ENCODE data around the gene CPZ.

The CPZ gene

DNA sequence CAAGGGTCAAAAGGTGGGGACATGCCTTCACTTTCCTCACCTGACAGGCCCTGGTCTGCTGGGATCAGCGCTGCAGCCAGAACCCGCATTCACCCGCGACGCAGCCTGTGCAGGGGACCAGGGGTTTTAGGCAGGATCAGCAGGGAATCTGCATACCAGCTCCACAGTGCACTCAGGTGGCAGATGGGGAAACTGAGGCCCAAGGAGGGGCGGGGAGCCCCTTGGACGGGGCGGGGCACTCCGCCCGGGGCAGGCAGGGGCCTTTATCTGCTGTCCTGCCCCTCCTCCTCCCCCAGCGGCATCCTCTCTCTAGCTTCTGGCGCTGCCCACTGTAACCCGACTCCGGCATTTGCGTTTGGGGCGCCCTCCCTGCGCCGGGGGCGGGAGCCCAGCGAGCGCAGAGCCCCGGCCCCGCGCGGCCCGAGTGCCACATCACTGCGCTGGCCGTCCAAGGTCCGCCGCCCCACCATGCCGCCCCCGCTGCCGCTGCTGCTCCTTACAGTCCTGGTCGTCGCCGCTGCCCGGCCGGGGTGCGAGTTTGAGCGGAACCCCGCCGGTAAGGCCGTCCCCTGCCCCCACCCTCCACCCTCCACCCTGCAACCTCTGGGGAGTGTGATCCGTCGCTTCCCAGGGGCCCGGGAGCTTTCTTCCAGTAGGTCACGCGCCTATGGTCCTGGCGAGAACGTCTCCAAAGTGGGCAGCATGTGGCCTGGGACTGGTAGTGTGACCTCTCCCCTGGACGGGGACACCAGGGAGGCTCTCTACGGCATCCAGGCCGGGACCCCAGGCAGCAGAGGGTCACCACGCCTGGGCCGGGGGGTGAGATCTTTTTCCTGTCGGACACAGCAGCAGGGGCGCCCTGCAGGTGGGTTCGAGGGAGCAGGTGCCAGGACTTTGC, at the start of gene CPZ:
TSS of gene CPZ (plus strand) at position 400 of the 898 bp plus-strand sequence. CDS start at position 469, 69 bp downstream.
- peak; percentile 44 for DNase-seq (ENCODE audit: low spot score)

DNA sequence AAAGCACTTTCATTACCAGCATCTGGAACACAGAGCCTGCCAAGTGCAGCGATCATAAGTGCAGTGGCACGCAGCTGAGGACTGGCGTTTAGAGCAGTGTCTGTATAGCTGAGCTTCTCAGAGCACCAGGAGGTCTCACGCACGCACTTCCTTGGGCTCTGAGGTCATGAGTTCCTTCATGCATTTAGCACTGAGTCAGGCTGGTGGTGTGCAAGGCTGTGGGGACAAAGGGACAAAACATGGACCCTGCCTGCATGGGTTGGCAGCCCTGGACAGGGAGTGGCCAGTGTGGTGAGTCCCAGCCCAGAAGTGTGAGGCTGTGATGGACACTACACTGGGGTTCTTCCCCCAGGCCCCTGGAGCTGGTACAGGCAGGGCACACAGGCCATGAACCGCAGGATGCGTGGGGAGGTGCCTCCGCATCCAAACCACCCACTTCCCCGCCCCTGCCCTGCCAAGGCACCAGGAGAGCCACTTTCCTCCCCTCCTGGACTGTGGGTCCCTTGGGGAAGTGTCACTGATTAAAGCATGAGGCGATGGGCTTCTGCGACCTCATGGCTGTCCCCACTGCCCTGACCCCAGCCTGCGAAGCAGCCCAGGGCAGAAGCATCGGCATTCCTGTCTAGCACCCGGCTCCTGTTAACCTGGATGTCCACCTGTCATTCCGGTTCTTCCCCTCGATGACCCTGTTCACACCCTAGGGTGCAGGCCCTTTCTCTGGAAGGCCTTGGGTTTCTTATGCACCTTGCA, 49.6 kb upstream of the CPZ start:
- peak; percentile 67 for DNase-seq (ENCODE audit: low spot score)

DNA sequence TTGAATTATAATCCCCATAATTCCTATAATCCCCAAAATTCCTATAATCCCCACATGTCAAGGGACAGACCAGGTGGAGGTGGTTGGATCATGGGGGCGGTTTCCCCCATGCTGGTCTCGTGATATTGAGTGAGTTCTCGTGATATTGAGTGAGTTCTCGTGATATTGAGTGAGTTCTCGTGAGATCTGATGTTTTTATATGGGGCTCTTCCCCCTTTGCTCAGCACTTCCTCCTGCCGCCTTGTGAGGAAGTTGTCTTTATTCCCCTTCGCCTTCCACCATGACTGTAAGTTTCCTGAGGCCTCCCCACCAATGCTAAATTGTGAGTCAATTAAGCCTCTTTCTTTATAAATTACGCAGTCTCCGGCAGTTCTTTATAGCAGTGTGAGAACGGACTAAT, 48.9 kb upstream of the CPZ start:
- no peak for DNase-seq (ENCODE audit: low spot score)

DNA sequence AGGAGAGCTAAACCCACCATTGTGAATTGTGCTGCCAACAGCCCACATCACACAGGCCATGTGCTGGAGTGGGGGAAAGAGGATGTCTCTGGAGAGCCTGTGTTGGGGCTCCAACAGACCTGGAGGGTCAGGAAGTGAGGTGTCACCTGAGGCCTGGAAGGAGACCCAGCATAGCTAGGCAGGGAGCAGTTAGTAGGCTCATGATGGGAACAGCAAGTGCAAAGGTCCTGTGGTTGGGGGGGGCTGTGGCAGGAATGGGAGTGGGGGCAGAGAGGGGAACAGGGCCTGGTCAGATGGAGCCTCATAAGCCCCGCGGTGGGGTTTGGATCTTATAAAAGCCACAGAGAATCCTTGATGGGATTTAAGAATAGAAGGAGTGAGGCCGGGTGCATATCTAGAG, 48.3 kb upstream of the CPZ start:
- DNase-seq (ENCODE audit: low spot score) = no peak

DNA sequence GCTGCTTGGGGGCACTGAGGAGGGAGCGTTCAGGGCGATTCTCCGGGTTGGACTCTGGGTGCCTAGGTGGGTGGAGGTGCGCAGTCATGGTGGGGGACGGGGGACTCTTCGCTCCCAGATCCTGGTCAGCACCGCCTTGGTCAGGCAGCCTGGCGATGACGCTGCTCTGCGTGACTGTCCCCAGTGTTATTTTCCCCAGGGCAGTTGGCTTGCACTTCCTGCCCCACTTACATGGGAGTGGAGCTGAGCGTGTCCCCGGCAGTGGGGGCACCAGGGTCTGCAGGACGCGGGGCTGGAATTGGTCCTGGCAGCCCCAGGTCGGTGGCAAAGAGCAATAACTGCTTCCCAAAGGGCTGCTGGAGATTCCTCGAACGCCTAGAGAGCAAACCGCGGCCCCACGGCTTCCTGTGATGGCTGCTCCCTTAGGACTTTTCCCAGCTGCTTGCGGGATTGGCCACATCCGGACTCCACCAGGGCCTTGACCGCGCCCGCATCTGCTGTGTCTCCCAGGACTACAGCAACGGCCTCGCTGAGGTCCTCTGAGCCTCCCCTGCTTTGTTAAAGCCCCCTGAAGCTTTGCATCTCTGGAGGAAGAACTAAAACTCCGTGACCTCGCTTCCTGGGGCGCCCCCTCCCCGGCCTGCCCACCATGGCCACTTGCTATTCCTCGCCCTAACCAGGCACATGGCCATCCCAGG, 47.7 kb upstream of the CPZ start:
- peak; percentile 71 for DNase-seq (ENCODE audit: low spot score)

DNA sequence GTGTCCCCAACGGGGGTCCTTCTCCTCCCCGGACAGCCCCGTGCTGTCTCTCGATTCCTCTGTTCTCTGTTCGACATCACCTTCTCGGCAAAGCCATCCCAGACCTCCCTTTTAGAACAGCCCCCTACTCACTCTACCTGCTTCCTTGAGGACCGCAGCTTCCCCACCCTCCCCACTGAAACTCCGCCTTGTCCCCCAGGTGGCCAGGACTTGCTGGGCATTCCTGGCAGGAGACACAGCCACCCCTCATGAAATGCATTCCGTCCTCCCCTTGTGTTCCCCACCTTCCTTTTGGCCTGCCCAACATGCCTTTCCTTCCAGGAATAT, 47.2 kb upstream of the CPZ start:
- no peak for DNase-seq (ENCODE audit: low spot score)

DNA sequence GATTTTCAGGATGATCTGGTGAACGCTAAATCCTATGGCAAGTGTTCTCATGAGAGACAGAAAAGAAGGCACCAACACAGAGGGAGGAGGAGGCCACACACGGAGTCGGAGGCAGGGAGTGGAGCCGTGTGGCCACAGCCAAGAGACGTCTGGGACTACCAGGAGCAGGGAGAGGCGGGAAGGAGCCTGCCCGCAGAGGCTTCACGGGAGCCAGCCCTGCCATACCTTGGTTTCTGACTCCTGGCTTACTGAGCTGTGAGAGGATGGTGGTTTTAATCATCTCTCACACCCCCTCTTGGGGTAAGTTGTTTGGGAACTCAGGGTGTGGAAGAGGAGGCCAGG, 45.8 kb upstream of the CPZ start:
- DNase-seq (ENCODE audit: low spot score) = no peak

DNA sequence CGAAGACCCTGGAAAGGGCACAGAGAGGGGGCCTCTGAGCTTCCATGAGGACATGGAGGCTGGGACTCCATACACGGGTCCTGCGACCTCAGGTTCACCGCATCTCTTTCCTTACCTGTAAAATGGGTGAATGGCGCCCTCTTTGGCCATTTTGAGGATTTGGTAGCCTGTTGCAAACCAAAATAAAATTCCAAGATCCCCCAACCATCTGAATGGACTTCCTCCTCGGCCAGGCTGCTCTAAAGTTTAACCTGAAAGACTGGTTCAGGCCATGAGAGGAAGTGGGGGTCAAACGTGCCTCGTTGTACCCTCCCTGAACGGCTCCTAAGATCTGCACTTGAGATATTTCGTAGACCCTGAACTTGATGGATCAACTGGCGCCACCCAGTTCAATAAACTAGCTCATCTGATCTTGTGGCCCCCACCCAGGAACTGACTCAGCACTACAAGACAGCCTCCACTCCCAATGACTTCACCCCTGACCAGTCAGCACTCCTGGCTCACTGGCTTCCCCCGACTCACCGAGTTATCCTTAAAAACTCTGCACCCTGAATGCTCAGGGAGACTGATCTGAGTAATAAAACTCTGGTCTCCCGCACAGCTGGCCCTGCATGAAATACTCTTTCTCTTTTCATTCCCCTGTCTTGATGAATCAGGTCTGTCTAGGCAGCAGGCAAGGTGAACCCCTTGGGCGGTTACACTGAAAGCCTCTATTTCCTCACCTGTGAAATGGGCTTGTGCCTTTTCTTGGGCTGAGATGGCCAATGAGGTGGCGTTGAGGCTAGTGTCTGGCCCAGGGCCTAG, 45.3 kb upstream of the CPZ start:
- DNase-seq (ENCODE audit: low spot score) = peak; percentile 39

DNA sequence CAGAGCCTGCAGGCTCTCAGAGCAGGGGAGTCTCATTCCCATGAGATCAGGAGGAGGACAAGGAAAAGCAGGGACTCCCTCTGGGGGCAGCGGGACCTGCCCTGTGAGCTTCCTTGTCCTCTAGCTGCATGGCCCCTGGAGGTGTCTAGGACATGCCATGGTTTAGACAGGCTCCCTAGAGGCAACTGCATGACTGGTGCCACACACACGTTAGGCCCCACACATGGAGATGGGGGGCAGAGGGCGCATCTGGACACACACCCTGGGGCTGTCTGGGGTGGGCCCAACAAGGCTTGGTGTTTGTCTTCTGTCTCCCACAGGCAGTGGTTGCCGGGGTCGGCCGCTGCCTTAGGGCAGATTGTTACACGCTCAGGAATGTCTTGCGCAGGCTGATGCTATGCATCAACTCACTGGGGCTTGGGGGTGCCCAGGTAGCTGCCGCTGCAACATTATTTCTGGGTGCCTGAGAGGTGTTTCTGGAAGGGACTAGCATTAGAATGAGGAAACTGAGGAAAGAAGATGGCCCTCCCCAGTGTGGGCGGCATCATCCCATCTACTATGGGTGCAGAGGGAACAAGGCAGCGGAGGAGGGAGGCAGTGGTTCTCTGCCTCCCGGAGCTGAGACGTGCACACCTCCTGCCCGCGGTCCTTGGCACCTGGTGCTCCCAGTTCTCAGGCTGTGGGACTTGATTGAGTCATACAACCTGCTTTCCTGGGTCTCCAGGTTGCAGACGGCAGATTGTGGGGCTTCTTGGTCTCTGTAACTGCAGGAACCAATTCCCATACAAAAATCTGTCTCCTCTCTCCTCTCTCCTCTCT, 44.4 kb upstream of the CPZ start:
- DNase-seq (ENCODE audit: low spot score) = no peak

DNA sequence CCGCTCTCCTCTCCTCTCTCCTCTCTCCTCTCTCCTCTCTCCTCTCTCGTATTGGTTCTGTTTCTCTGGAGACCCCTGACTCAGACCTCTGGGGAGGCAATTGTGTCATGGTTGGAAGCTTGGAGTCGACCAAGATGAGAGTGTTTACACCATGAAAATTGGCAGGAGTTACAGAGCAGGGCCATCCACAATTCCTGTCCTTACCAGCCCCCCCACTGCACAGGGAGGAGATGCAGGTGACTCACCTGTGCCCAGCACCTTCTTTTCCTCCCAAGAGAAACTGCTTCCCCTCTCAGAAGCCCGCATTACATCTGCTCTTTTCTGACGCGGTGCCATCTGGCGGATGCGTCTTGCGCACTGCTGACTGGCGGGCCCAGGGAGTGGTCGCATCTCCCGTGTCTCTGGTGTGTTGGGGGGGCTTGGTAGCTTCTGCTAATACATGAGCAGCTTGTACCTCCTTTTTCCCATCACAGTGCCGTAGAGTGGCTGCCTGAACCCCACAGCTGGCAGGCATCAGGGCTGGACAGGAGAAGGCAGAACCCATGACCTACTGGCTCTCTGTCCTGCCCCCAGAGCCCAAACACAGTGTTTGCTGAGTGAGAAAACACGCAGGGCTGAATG, 43.7 kb upstream of the CPZ start:
- no peak for DNase-seq (ENCODE audit: low spot score)

DNA sequence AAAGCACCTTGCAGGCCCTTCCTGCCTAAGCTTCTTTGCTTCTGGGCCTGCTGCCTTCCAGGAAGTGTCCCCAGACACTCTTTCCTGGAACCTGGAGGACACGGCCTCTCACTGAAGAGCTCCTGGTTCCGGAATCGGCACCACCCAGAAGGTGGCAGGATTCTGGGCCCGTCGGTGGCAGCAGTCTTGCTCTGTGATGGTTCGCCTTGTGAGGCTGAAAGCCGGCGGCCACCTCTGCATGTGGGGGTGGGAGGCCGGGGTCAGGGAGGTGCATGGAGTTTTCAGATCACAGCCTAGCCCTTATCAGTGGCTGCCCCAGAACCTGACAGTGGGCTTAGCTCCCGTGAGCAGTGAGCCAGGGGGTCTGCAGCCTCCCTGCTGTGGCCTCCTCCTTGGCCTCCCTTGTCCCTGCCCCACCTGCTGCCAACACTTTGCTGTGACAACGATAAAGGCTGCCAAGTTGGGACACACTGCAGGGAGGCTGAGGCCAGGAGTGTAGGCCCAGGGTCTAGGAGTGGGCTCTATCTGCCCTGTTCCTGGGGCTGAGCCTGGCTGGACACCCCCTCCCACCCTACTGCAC, 43.1 kb upstream of the CPZ start:
- DNase-seq (ENCODE audit: low spot score) = no peak

DNA sequence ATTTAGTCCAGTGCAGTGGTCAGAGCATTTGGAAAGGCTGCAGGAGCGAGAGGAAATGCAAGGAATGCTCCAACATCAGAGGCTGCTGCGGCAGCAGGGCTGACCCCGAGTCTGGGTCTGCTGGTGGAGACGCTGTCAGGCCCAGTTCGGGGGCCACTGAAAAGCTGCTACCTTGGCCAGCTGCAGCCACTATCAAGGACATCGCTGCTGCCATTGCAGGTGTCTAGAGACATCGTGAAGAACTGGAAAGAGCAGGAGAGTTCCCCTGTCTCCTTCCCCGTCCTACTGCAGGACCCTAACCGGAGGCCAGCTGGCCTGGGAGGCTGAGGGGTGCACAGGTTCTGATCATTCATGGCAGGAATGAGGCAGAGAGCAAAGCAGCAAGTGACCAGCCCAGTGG, 41.9 kb upstream of the CPZ start:
- no peak for DNase-seq (ENCODE audit: low spot score)

DNA sequence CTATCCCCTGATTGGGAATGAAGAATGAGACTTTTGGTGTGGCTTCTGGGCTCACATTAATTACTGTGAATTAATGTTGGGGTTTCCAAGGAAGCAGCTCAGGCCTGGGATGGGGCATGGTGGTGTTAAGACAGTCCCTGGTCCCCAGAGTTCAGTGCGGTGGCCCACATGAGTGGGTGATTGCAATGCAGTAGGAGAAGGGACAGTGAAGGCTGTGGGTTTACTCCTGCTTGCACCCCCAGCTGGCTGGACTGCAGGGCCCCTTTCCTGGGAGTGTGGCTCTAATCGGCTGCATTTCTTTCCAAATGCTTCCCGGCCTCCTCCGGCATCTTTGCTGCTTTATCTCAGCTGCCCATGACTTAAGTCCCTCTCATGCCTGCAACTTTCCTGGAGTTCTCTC, 40.5 kb upstream of the CPZ start:
- no peak for DNase-seq (ENCODE audit: low spot score)

DNA sequence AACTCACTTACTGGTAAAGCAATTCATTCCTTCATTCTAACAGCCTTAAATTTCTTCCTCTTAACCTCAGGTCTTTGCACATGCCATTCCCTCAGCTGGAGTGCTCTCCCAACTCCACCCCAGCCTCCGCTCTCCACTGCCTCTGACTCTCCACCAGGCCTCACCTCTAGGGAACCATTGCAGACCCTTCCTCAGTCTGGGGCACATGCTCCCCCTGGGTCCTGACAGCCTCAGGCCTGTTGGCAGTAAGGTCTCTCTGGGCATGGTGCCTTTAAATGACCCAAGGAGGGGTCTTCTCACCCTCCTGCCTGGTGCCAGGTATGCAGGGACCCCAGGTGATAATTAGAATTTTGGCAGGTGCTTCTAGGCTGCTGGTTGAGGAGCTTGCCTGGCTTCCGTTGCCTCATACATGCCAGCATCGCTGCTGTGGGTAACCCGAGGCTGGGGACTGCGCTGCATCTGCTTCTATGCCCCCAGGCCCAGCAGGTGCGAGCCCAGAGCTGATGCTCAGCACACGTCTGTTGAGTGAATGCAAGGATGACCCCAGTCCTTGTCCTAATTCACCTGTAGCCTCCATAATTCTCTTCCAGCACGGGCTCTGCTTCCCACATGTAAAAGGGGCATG, 39.9 kb upstream of the CPZ start:
- no peak for DNase-seq (ENCODE audit: low spot score)

DNA sequence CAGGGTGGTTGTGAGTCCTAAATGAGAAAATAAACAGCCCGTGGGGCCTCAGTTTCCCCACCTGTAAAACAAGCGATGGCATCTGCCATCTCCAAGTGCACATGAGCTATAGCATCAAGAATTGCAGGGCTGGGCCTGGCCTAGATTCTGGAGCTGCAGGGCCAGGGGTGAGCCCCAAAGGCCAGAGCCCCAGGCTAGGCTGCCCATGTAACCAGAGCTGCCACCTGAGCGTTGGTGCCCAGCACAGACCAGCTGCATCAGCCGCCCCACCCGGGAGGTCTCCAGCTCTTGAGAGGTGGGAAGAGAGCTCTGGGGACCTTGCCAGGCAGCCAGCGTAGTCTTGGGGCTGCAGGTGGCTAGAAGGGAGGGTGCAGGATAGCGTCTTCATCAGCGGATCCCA, 39.3 kb upstream of the CPZ start:
- no peak for DNase-seq (ENCODE audit: low spot score)

DNA sequence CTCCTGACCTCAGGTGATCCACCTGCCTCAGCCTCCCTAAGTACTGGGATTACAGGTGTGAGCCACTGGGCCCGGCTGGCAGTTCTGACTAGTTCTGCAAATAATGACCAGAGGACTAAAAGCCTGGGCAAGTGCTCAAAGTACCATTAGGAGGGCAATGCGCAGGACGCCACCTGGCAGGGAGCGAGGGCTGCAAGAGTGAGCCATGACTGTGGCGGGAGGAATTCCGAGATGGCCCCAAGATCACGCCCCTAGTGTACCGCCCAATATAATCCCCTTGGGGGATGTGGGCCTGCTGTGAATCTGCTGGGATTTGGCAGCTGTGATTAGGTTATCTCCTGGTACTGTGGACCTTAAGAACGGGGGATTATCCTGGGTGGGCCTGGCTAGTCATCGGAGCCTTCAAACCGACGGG, 38.6 kb upstream of the CPZ start:
- DNase-seq (ENCODE audit: low spot score) = no peak

DNA sequence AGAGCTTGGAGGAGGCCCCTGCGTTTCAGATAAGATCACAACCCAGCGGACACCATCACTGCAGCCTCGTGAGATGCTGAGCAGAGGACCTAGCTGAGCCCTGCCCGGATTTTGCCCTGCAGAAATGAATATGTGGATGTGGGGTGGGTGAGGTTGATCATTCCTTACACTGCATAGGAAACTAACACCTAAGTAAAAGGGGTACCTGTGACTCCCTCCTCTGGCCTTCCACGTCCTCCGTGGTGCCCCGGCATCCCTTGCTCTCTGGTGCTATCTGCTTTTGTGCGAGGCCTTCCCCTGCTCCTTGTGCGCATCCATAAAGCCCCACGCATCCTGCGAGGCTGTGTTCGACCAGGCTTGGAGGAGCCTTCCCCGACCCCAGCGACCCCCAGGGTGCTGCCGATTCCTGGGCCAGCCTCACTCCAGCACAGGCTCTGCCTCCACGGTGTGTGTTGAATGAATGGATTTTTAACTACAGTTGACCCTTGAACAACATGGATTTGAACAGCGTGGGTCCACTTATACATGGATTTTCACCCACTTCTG, 37.9 kb upstream of the CPZ start:
- no peak for DNase-seq (ENCODE audit: low spot score)

DNA sequence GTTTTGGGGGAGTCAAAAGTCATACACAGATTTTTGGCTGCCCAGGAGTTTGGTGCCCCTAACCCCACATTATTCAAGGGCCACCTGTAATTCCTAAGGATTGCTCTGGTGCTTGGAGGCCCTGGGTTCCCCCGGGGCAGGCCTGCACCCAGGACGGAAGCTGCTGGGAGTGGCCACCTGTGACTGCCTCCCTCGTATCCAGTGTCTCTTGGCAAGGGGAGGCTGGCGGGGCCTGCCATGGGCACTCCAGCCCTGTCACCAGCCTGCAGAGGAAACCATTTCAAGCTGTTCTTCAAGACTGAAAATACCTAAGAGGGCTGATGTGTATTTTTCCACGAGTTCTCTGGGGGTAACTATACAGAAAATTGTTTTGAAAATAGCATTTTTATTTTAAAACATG, 36.8 kb upstream of the CPZ start:
- no peak for DNase-seq (ENCODE audit: low spot score)

DNA sequence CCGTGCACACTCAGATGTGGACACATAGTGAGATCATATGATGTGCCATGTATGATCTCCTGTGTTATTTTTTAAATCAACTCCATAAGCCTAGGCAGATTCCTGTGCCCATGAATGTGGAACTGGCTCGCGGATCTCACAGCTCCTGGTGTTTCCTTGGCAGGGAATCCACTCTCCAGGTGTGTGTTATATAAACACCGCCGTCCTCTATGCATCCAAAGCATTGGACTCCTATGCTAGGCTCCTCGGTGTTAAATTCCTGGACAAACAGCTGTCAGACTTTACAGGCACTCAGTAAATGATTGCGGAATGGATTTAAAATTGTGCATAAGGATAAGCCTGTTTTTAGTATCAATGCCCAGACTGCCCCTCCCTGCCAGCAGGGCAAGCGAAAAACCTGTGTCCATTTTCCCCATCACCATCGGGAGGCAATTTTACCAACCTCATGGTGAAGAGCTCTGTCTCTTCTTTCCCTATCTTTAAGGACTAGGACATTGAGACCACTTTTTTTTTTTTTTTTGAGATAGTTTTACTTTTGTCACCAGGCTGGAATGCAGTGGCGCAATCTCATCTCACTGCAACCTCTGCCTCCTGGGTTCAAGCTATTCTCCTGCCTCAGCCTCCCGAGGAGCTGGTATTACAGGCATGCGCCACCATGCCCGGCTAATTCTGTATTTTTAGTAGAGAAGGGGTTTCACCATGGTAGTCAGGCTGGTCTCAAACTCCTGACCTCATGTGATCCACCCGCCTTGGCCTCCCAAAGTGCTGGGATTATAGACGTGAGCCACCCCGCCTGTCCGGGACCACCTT, 36.0 kb upstream of the CPZ start:
- DNase-seq (ENCODE audit: low spot score) = peak; percentile 38
